C4-2B (cell line): Measurements from ENCODE around the gene NOVA1.

Experiments
- ZFX ChIP-seq: fragments of 450-650 bp; IDR thresholded peaks from 2 replicates; pipeline ENCODE4 v1.6.1; 2017
- TF ChIP-seq, protein P1 (sequence below): fragments of 450-650 bp; conservative IDR thresholded peaks from 2 replicates; pipeline ENCODE4 v1.5.1; 2017; ENCODE audit warnings: mild to moderate bottlenecking

DNA sequence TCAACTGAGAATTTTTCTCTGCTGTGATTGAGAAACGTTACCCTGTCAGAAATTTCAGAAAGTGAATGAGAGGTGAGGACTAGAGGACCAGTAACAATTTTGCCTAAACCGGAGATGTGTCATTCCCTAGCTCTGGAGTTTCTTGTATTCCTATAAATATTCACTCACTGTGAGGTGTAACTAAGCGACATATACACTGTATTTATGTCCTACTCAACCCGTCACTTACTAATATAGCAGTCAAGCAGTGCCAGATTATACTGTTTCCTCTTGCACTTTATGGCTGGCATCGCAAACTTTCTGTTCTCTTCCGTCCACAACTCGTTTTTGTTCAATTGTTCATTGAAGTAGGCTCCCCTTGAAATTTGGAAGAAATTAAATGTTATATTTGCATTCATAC is 192.9 kb downstream of the NOVA1 start:
- TF ChIP-seq, protein P1, sequence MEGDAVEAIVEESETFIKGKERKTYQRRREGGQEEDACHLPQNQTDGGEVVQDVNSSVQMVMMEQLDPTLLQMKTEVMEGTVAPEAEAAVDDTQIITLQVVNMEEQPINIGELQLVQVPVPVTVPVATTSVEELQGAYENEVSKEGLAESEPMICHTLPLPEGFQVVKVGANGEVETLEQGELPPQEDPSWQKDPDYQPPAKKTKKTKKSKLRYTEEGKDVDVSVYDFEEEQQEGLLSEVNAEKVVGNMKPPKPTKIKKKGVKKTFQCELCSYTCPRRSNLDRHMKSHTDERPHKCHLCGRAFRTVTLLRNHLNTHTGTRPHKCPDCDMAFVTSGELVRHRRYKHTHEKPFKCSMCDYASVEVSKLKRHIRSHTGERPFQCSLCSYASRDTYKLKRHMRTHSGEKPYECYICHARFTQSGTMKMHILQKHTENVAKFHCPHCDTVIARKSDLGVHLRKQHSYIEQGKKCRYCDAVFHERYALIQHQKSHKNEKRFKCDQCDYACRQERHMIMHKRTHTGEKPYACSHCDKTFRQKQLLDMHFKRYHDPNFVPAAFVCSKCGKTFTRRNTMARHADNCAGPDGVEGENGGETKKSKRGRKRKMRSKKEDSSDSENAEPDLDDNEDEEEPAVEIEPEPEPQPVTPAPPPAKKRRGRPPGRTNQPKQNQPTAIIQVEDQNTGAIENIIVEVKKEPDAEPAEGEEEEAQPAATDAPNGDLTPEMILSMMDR = no peak
- no peak for TF ChIP-seq ZFX
